DMS153 treated with DMSO at 0.1 percent for 48 hours (cell line): ENCODE results near the gene DNLZ.

Experiments used
- DNase-seq: peaks from one replicate; lab custom pipeline; 2025; ENCODE audit not compliant: unreplicated experiment; lab: John Stamatoyannopoulos, UW

DNLZ gene

DNA sequence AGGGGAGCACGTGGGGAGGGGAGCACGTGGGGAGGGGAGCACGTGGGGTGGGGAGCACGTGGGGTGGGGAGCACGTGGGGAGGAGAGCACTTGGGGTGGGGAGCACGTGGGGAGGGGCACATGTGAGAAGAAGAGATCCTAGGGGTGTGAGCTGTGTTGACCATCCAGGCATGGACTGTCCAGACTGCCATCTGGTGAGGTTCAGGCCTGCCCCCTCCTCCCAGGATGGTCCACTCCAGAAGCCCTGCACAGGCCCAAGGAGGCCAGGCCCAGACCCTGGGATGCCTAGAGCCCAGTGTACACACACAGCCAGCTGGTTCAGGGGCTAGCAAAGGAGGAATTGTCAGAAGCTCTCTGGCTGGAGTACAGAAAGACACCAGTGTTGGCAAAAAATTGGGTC is 34.1 kb upstream of the DNLZ start:
- no peak for DNase-seq

GRCh38 chr9:136396219-136396515 is 32.6 kb upstream of the DNLZ start:
- no peak for DNase-seq

DNA sequence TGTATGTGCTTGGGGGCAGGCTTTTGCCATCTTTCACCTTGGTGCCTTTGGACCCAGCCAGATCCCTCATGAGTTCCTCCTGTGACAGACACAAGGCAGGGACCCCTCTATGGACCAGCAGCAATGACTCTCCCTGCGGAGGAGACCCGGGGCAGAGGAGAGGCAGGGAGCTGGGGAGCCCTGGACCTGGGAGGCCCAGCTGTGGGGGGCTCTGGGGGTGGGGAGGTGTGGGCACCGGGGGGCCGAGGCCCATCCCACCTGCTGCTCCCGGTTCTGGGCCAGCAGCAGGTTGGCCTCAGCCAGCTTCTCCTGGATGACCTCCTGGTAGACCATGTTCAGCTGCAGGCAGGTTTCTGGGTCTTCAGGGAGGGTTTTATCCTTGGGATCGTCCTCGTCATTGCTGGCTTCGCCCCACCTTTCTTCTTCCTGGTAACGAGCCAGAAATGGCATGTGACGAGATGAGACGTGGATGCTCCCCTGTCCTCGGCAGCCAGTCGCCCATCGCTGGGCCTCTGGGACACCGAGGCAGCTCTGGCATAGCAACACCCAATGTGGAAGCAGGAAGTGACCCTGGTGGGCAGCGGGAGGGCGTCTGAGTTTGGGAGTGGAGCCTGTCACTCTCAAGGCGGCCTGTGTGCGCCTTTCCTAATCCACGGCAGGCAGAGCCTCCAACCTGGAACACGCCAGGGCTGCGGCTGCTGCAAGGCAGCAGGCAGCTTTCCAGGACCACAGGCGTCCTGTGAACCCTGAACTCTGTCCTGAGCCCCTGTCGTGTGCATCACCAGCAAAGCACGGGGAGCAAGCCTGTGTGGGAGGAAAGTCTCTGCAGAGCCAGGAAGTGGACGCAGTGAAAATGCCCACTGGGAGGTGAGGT is 32.0 kb upstream of the DNLZ start:
- DNase-seq = no peak

DNA sequence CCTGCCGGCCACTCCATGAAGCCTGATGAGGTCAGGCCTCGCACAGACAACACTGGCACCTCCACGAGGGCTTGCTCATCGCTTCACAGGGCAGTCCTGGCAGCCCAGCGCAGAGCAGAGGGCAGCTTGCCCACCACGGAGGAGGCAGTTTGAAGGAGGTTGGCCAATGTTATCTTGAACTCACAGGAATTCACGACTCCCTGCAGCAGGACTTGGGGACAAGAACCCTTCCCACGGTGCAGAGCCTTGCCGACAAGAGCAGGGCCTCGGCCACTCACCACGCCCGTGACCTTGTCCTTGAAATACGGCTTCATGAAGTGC is 31.4 kb upstream of the DNLZ start:
- no peak for DNase-seq

DNA sequence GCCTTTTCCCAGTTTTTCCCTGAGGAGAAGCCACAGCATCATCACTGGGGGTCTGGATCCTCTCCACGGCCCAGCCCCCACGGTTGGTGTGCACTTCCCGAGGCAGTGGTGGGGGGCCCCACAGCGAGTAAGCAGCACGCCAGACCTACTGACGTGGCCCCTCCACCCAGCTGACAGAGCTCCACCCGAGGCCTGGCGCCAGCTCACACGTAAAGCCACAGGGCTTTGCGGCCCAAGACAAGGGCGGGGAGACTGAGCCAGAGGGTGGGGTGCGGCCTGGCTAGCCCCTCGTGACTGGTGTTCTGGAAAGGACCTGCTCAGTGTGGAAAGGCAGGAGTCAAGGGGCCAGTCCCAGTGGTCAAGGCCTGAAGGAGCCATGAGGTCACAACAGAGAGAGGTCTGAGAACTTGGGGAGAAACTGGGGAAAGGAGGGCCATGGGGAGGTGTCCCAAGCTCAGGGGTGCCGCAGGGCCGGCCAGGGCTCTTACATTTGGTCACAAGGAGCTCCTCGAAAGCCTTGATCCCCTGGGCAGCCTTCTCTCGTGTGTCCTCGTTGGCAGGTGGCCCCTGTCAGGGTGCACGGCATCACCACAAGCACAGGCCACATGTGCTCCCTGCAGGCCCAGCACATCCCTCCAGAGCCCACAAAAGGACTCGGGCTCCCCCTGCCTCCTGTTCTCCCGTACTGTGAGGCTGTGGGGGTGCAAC is 30.9 kb upstream of the DNLZ start:
- no peak for DNase-seq

DNA sequence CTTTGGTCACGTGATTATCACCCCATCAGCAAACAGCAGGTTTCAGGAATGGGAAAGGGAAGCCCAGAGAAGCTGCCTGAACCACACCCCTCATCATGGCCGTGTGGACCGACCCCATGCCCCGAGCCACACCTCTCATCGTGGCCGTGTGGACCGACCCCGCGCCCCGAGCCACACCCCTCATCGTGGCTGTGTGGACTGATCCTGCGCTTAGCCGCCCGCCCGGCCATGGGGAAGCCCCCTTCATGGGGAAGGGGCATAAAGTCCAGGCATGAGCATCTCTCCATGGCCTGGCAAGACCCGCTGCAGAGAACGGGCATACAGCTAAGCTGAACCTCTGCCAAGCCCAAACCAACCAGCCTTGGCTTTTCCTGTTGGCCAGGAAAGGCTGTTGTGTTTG is 30.0 kb upstream of the DNLZ start:
- DNase-seq = no peak

- no peak for DNase-seq
Observed at GRCh38 chr9:136392538-136393449, 29.2 kb upstream of the DNLZ start.

- no peak for DNase-seq
Observed at GRCh38 chr9:136391737-136392537, 28.4 kb upstream of the DNLZ start.

DNA sequence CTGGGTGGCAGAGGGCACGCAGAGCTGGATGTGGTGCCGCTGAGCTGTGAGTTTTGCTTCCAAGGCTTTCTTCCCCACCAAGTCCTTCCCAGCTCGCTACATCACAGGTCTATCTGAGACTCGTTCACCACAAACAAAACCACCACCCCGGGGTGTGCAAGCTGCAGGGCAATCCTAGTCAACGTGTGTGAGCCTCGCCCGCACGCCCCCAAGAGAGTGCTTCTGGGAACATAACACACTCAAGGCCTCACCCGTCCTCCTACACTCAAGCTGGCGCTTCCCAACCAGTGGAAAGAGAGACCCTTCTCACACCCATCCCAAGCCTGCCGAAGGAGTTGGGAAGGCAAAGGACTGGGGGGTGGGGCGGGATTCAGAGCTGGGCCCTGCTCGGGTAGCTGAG is 25.9 kb upstream of the DNLZ start:
- DNase-seq = no peak

GRCh38 chr9:136387217-136387616 is 23.7 kb upstream of the DNLZ start:
- no peak for DNase-seq

DNA sequence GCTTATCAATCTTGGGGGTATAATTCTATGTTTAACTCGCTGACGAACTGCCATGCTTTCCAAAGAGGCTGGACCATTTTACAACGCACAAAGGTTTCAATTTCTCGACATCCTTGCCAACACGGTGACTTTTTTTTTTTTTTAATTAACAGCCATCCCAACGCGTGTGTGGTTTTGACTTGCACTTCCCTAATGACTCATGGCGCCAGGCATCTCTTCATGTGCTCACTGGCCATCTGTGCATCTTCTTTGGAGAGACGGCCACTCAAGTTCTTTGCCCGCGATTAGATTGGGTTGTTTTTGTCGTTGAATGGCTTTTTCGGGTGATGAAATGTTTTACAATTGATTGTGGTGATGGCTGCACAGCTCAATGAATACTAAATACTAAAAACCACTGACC is 22.5 kb upstream of the DNLZ start:
- DNase-seq = no peak

DNA sequence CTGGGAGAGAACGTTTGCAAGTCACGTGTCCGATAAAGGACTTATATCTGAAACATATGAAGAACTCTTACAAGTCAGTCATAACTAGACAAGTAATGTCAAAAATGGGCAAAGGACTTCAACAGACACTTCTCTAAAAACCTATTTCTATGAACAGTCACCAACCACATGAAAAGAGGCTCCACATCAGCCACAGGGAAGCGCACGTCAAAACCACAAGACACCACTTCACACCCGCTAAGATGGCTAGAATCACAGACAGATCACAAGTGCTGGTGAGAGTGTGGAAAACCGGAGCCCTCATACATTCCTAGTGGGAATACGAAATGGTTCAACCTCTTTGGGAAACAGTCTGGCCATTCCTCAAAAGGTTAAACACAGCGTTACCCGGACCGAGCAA is 21.5 kb upstream of the DNLZ start:
- no peak for DNase-seq

DNA sequence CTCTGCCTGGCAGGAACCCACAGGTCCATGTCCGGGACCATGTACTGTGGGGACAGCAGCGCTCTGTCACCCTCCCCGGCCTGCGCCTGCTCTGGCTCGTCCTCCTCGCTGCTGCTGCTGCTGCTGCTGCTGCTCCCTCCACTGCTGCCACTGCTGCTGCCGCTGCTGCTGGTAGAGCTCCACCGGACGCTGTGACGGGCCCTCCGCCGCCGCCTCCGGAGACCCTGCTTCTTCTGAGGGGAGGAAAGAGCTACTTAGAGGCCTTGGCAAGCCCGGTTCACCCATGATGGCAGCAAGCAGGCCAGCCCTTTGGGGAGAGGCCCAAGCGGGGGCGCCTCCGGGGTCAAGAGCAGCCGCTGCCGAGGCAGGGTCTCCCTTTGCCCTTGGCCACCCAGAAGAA is 19.9 kb upstream of the DNLZ start:
- DNase-seq = no peak

DNA sequence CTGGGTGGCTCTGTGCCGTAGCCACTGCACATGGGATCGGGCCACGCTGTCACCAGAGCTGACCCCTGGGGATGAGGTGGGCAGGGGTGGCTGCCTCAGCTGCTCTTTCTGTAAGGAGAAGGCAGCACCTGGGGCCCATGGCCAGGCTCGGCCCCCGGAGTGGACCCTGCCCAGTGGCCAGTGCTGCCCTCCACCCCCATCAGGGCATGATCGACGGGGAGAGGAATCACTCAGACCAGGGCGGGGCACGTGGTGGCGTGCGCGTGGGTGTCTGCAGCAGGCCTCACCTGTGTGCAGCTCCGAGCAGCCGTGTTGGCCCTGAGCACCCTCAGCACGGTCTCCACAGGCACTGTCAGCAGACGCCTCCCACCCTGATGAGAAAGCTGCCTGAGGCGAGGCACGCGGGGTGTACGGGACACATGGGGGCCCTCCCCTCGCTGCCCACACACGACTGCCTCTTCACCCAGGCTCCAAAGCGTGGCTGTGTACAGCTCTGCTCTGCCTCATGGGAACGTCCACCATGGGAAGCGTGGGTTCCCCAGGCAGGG is 18.5 kb upstream of the DNLZ start:
- no peak for DNase-seq

GRCh38 chr9:136381311-136381710 is 17.8 kb upstream of the DNLZ start:
- DNase-seq = no peak

- no peak for DNase-seq
Observed at GRCh38 chr9:136380381-136380780, 16.8 kb upstream of the DNLZ start.

DNA sequence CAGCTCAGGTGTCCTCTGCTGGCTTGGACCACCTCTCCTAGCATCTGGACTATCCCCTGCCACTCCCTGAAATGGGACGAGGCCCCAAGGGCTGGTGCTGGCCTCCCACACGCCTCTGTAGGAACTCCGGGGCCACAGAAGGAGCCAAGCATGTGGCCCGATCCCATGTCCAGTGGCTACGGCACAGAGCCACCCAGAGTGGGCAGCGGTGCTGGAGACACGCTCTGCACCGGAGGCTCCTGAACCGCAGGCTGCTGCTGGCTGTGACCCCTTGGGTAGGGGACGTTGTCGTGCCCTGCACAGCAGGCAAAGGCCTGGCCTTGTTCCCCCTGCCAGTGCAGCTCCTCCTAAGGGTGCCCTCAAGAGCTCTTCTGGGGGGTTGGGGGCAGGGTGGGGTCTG is 16.3 kb upstream of the DNLZ start:
- no peak for DNase-seq

GRCh38 chr9:136379401-136379800 is 15.9 kb upstream of the DNLZ start:
- DNase-seq = no peak

GRCh38 chr9:136379003-136379287 is 15.4 kb upstream of the DNLZ start:
- no peak for DNase-seq

DNA sequence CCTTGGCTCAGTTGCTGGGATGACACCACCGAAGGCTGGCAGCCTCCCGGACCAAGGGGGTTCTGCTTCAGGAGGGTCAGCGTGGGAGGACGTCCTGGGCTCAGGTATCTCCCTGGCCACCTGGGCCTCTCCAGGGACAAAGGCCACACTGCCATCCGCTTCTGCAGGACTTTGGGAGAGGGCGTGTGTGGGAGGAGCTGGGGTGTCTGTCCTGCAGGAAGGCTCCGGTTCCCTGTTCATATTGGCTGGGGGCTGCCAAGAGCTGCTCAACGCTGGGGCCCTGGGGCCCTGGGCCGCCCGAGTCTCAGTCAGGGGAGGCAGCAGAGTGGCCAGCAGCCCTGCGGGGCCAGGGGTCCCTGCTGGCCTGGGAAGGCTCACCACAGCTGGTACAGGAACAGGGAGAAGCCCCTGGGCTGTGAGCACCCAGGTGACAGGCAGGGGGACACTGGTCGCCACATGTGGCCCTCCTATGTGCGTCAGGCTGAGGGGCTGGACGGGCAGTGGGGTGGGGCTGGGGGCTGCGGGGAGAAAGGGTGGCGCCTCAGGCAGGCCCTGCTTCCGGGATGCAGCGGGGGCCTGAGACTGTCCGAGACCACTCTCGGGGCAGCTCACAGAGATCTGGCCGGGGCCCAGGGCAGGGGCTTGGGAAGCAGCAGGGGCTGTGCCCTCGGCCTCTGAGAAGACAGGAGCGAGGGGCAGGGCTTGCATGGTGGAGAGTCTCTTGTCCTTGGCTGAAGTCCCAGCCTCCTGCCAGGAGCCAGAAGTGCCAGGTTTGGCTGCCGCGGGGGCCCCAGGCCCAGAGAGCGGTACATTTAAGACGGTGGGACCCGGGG is 14.8 kb upstream of the DNLZ start:
- no peak for DNase-seq
